ENCODE measurements around the gene FGFR4.

Gene FGFR4

GRCh38 chr5:177066224-177066623 is 20.5 kb upstream of the FGFR4 start:
- Histone ChIP-seq H4K8ac (ENCODE audit: low read length) (no peak overlapping the region), H2BK120ac (ENCODE audit: low read depth, low read length) (no peak overlapping the region), H2AK5ac (ENCODE audit: low read length, severe bottlenecking) (no peak overlapping the region), H4K91ac (ENCODE audit: low read length) (no peak overlapping the region), H3K79me1 (replicated peaks; ENCODE audit: low read length, poor library complexity, severe bottlenecking) (no peaks in the 10 kb centered on the region), H3K4me2 (ENCODE audit: low read length, poor library complexity, severe bottlenecking) (no peak overlapping the region), H3K4ac (ENCODE audit: low read depth in 1 of 2, low read length in 2 of 2) (no peak overlapping the region), H3K9ac (ENCODE audit: low read length) (no peak overlapping the region), H3K23ac (ENCODE audit: low read length in 2 of 2) (no peak overlapping the region), H3K36me3 (ENCODE audit: control insufficient read depth in 1 of 2, insufficient read depth in 2 of 2, low read depth in 1 of 2, low read length in 2 of 2) (peaks cover 32 to 58% of the 10 kb centered on the region in 2 experiments), H2BK5ac (ENCODE audit: low read depth, low read length, poor library complexity, severe bottlenecking) (no peak overlapping the region), H3K4me1 (ENCODE audit: control insufficient read depth, insufficient read depth, low read depth, low read length) (peaks cover 4% of the 10 kb centered on the region), H2AFZ (ENCODE audit: low read depth, low read length) (no peak overlapping the region), H3K27me3 (ENCODE audit: control insufficient read depth in 1 of 2, insufficient read depth in 1 of 2, low read length in 2 of 2) (no peaks in the 10 kb centered on the region), H3K9me3 (ENCODE audit: control insufficient read depth, low read length) (no peaks in the 10 kb centered on the region), H3K4me3 (ENCODE audit: insufficient read depth in 1 of 2, low read depth in 1 of 2, low read length in 2 of 2) (no peak overlapping the region), H2BK12ac (ENCODE audit: low read length in 2 of 2) (no peak overlapping the region), H3K18ac (ENCODE audit: low read depth in 1 of 2, low read length in 2 of 2) (no peak overlapping the region), H2BK15ac (ENCODE audit: low read depth, poor library complexity, severe bottlenecking) (no peak overlapping the region), H3K14ac (ENCODE audit: low read length in 2 of 2) (no peak overlapping the region), H3K27ac (ENCODE audit: low read length, poor library complexity, severe bottlenecking) (no peak overlapping the region)
- 100% methylated on average over 2 of the region's 2 CpGs for WGBS
- no peak for DNase-seq

GRCh38 chr5:177067503-177067902 is 19.2 kb upstream of the FGFR4 start:
- H3K14ac ChIP-seq (ENCODE audit: low read length in 2 of 2) = no peak overlapping the region
- H3K4me1 ChIP-seq (ENCODE audit: control insufficient read depth, insufficient read depth, low read depth, low read length) = peaks cover 5% of the 10 kb centered on the region
- no peak overlapping the region for H3K4me2 ChIP-seq (ENCODE audit: low read length, poor library complexity, severe bottlenecking)
- no peak overlapping the region for H4K8ac ChIP-seq (ENCODE audit: low read length)
- H3K4ac ChIP-seq (ENCODE audit: low read depth in 1 of 2, low read length in 2 of 2) = no peak overlapping the region
- no peaks in the 10 kb centered on the region for H3K27me3 ChIP-seq (ENCODE audit: control insufficient read depth in 1 of 2, insufficient read depth in 1 of 2, low read length in 2 of 2)
- H3K36me3 ChIP-seq (ENCODE audit: control insufficient read depth in 1 of 2, insufficient read depth in 2 of 2, low read depth in 1 of 2, low read length in 2 of 2) = peaks cover 25 to 45% of the 10 kb centered on the region in 2 experiments
- no peak overlapping the region for H3K27ac ChIP-seq (ENCODE audit: low read length, poor library complexity, severe bottlenecking)
- no peak overlapping the region for H2AFZ ChIP-seq (ENCODE audit: low read depth, low read length)
- H3K9ac ChIP-seq (ENCODE audit: low read length) = no peak overlapping the region
- no peaks in the 10 kb centered on the region for H3K79me1 ChIP-seq (replicated peaks; ENCODE audit: low read length, poor library complexity, severe bottlenecking)
- H2BK120ac ChIP-seq (ENCODE audit: low read depth, low read length) = no peak overlapping the region
- no peak overlapping the region for H3K18ac ChIP-seq (ENCODE audit: low read depth in 1 of 2, low read length in 2 of 2)
- no peak overlapping the region for H2BK12ac ChIP-seq (ENCODE audit: low read length in 2 of 2)
- no peak for DNase-seq
- no peaks in the 10 kb centered on the region for H3K9me3 ChIP-seq (ENCODE audit: control insufficient read depth, low read length)
- H2AK5ac ChIP-seq (ENCODE audit: low read length, severe bottlenecking) = no peak overlapping the region
- no peak overlapping the region for H3K23ac ChIP-seq (ENCODE audit: low read length in 2 of 2)
- no peak overlapping the region for H3K4me3 ChIP-seq (ENCODE audit: insufficient read depth in 1 of 2, low read depth in 1 of 2, low read length in 2 of 2)
- H4K91ac ChIP-seq (ENCODE audit: low read length) = no peak overlapping the region
- no peak overlapping the region for H2BK5ac ChIP-seq (ENCODE audit: low read depth, low read length, poor library complexity, severe bottlenecking)
- WGBS = 96% methylated on average over 3 of the region's 5 CpGs
- no peak overlapping the region for H2BK15ac ChIP-seq (ENCODE audit: low read depth, poor library complexity, severe bottlenecking)

GRCh38 chr5:177070536-177071191 is 16.1 kb upstream of the FGFR4 start:
- Histone ChIP-seq H3K27me3 (ENCODE audit: control insufficient read depth in 1 of 2, insufficient read depth in 1 of 2, low read length in 2 of 2) (no peaks in the 10 kb centered on the region), H2BK120ac (ENCODE audit: low read depth, low read length) (no peak overlapping the region), H2AK5ac (ENCODE audit: low read length, severe bottlenecking) (peak overlapping the region; percentile 35), H2BK5ac (ENCODE audit: low read depth, low read length, poor library complexity, severe bottlenecking) (no peak overlapping the region), H3K27ac (ENCODE audit: low read length, poor library complexity, severe bottlenecking) (no peak overlapping the region), H3K18ac (ENCODE audit: low read depth in 1 of 2, low read length in 2 of 2) (no peak overlapping the region), H3K9me3 (ENCODE audit: control insufficient read depth, low read length) (no peaks in the 10 kb centered on the region), H3K4me2 (ENCODE audit: low read length, poor library complexity, severe bottlenecking) (no peak overlapping the region), H3K23ac (ENCODE audit: low read length in 2 of 2) (no peak overlapping the region), H3K4me3 (ENCODE audit: insufficient read depth in 1 of 2, low read depth in 1 of 2, low read length in 2 of 2) (no peak overlapping the region), H3K4me1 (ENCODE audit: control insufficient read depth, insufficient read depth, low read depth, low read length) (peaks cover 5% of the 10 kb centered on the region), H3K4ac (ENCODE audit: low read depth in 1 of 2, low read length in 2 of 2) (no peak overlapping the region), H4K91ac (ENCODE audit: low read length) (no peak overlapping the region), H4K8ac (ENCODE audit: low read length) (no peak overlapping the region), H3K9ac (ENCODE audit: low read length) (no peak overlapping the region), H2AFZ (ENCODE audit: low read depth, low read length) (no peak overlapping the region), H3K14ac (ENCODE audit: low read length in 2 of 2) (no peak overlapping the region), H2BK12ac (ENCODE audit: low read length in 2 of 2) (no peak overlapping the region), H3K79me1 (replicated peaks; ENCODE audit: low read length, poor library complexity, severe bottlenecking) (no peaks in the 10 kb centered on the region), H3K36me3 (ENCODE audit: control insufficient read depth in 1 of 2, insufficient read depth in 2 of 2, low read depth in 1 of 2, low read length in 2 of 2) (peaks cover 5 to 27% of the 10 kb centered on the region in 2 experiments), H2BK15ac (ENCODE audit: low read depth, poor library complexity, severe bottlenecking) (no peak overlapping the region)
- 98% methylated on average over 6 of the region's 6 CpGs for WGBS
- DNase-seq = no peak

- Histone ChIP-seq H3K4me3 (ENCODE audit: insufficient read depth in 1 of 2, low read depth in 1 of 2, low read length in 2 of 2) (no peak overlapping the region), H3K4ac (ENCODE audit: low read depth in 1 of 2, low read length in 2 of 2) (no peak overlapping the region), H3K4me1 (ENCODE audit: control insufficient read depth, insufficient read depth, low read depth, low read length) (peaks cover 5% of the 10 kb centered on the region), H3K79me1 (replicated peaks; ENCODE audit: low read length, poor library complexity, severe bottlenecking) (no peaks in the 10 kb centered on the region), H3K27ac (ENCODE audit: low read length, poor library complexity, severe bottlenecking) (peak overlapping the region; percentile 73), H3K9me3 (ENCODE audit: control insufficient read depth, low read length) (no peaks in the 10 kb centered on the region), H3K9ac (ENCODE audit: low read length) (peak overlapping the region; percentile 37), H3K27me3 (ENCODE audit: control insufficient read depth in 1 of 2, insufficient read depth in 1 of 2, low read length in 2 of 2) (no peaks in the 10 kb centered on the region), H4K91ac (ENCODE audit: low read length) (no peak overlapping the region), H3K4me2 (ENCODE audit: low read length, poor library complexity, severe bottlenecking) (peak overlapping the region; percentile 59), H2BK5ac (ENCODE audit: low read depth, low read length, poor library complexity, severe bottlenecking) (no peak overlapping the region), H2BK15ac (ENCODE audit: low read depth, poor library complexity, severe bottlenecking) (no peak overlapping the region), H2BK120ac (ENCODE audit: low read depth, low read length) (no peak overlapping the region), H2AFZ (ENCODE audit: low read depth, low read length) (no peak overlapping the region), H4K8ac (ENCODE audit: low read length) (no peak overlapping the region), H3K23ac (ENCODE audit: low read length in 2 of 2) (no peak overlapping the region), H2AK5ac (ENCODE audit: low read length, severe bottlenecking) (no peak overlapping the region), H2BK12ac (ENCODE audit: low read length in 2 of 2) (no peak overlapping the region), H3K18ac (ENCODE audit: low read depth in 1 of 2, low read length in 2 of 2) (no peak overlapping the region), H3K36me3 (ENCODE audit: control insufficient read depth in 1 of 2, insufficient read depth in 2 of 2, low read depth in 1 of 2, low read length in 2 of 2) (peaks cover 4 to 19% of the 10 kb centered on the region in 2 experiments), H3K14ac (ENCODE audit: low read length in 2 of 2) (no peak overlapping the region)
- 25% methylated on average over 5 of the region's 6 CpGs for WGBS
- DNase-seq = peak; percentile 87
Observed at GRCh38 chr5:177071666-177072385, 14.9 kb upstream of the FGFR4 start.
